NOMO-1 treated with DMSO at 0.1 percent for 48 hours (cell line): ENCODE measurements around the gene GUCY1A1.
A peak's percentile ranks its signal among the peaks of the same experiment; 100 is the strongest.

Source experiments
- DNase-seq: peaks from one replicate; lab custom pipeline; 2025; ENCODE audit not compliant: unreplicated experiment; lab: John Stamatoyannopoulos, UW

Gene GUCY1A1

GRCh38 chr4:155657985-155658680, 8.5 kb upstream of the GUCY1A1 start:
- no peak for DNase-seq

DNA sequence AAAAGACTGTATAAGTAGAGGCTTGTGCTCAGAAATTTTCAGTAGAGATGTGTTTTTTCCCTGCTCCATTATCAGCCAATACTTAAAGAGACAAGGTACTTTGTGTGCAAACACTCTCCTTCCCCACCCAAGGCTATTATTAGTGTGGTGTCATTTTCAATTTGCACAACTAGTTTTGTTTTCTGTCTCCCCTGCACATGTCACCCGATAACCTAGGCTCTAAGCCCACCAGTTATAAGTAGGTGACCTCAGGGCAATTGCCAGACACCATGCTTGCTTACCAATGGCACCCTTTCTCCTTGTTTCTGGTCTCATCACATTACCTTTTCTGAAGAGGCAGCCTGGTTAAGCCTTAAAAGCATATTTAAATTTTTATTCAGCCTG, 8.0 kb upstream of the GUCY1A1 start:
- no peak for DNase-seq

DNA sequence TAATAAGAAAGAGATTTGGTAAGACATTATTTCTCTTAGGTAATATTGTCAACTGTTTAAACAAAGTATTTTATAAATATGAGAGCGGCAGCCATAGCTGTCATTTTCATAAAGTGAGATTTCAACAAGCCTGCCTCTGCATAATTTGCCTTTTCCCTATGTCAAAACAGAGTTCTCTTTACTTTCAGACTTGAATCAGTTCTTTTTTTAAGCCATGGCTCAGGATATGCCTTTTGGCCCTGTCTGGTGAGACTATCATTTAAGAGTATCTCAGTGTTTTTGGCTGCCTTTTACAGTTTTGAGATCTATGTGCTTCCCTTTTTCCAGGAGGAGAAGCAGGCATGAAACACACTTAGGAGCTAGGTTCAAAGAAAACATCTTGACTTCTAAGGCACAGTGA, 7.5 kb upstream of the GUCY1A1 start:
- DNase-seq, result no peak

GRCh38 chr4:155660436-155660835, 6.2 kb upstream of the GUCY1A1 start:
- no peak for DNase-seq

- no peak for DNase-seq
Measured at GRCh38 chr4:155665054-155665453, 1.6 kb upstream of the GUCY1A1 start.

- no peak for DNase-seq
Measured at GRCh38 chr4:155667222-155667567, 547 bp downstream of the GUCY1A1 start.

GRCh38 chr4:155667568-155668511, 1.2 kb downstream of the GUCY1A1 start:
- DNase-seq, result no peak

DNA sequence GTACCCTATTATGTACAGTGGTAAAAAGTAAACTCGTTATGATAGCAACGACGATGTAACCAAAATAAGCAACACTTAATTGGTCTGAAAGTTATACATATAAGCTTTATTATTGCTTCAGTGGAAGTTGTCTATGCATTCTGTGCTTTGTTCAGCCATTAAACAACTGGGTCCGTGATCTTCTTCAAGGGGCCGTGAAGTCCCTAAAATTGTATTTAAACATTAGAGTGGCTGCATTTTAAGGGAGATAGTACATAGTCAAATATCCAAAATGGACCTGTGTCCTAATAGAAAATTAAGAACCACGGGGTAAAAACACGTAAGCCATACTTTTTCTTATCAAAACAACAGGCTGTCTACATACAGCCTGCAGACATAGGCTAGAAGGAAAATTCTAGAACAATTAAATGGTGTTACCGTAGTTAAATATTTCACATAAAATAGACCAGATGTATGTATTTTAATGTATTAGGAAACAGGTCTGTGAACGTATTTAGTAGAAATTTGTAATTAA, 2.1 kb downstream of the GUCY1A1 start:
- DNase-seq, result no peak

- DNase-seq, result no peak
Measured at GRCh38 chr4:155672342-155672741, 5.7 kb downstream of the GUCY1A1 start.

GRCh38 chr4:155673453-155673979, 6.9 kb downstream of the GUCY1A1 start:
- DNase-seq, result no peak

DNA sequence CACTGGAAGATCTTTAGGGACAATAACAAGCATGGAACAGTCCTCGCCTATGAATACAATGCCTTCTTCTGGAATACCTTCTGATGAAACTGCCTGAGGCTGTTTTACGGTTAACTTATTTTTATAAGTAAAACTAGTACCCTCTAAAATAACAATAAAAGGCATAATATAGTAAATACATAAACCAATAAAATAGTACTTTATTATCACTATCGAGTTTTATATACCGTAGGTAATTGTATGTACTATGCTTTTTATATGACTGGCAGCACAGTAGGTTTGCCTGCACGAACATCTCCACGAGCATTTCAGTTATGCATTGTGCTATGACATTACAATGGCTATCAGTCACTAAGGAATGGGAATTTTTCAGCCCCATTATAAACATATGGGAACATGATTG, 8.0 kb downstream of the GUCY1A1 start:
- DNase-seq, result no peak

GRCh38 chr4:155675709-155676429, 9.2 kb downstream of the GUCY1A1 start:
- peak; percentile 93 for DNase-seq

GRCh38 chr4:155676430-155676825, 9.8 kb downstream of the GUCY1A1 start:
- DNase-seq, result peak; percentile 29

DNA sequence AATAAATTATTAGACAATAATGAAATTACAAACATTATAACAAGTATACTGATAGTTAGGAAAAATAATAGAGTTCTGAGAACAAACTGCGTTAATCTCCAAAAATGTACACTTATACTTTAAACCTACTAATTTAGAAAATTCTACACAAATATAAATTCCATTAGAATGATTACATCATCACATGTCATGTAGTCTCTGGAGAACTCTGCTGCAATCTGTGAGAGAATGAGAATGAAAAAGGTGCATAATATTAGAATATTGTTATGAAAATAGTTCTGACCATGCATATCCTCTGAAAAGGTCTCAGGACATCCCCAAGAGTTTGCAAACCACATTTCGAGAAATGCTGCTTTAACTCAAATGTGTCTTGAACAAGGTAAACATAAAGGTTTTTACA, 11.4 kb downstream of the GUCY1A1 start:
- DNase-seq, result no peak

- no peak for DNase-seq
Measured at GRCh38 chr4:155679343-155679742, 12.7 kb downstream of the GUCY1A1 start.

DNA sequence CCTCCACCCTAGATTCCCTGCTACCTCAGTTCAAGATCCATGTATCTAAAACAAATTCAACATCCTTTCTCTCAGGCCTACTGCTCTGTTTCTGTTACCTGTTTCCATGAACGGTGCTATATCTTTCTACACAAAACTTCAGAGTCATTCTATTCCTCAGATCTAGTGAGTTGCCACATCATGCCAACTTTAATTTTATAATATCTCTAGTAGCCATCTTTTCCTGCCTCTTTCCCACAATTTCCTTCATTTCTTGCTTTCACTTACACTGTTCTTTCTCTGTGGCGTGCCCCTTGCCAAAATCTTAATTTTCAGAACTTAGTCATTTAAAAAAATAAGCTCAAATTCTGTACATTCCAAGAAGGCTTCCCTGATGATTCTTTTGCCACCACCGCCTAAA, 15.2 kb downstream of the GUCY1A1 start:
- no peak for DNase-seq

- DNase-seq, result no peak
Measured at GRCh38 chr4:155684423-155684822, 17.8 kb downstream of the GUCY1A1 start.

DNA sequence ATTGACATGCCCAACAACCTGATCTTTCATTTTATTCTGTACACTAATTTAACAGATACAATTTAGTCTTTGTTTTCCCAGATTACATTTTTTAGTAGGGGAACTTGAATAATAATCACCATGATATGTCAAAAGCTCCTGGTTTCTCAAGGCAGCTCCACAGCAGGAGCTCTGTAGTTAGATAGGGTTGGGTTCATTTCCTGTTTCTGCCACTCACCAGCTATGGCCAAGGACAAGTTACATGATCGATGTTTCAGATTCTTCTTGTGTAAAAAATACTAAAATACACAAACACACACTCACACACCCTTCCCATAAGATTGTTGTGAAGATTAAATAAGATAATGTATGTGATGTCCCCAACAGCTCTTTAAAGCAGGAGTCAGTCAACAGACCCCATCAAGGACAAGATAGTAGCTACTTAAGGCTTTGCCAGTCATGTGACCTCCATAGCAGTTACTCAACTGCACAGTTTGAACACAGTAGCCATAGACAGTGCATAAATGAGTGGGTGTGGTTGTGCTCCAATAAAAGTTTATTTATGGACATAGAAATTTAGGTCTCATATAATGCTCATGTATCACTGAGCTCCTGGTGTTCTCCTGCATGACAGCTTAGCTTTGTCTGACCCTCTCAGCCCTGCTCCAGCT, 18.4 kb downstream of the GUCY1A1 start:
- DNase-seq, result no peak

DNA sequence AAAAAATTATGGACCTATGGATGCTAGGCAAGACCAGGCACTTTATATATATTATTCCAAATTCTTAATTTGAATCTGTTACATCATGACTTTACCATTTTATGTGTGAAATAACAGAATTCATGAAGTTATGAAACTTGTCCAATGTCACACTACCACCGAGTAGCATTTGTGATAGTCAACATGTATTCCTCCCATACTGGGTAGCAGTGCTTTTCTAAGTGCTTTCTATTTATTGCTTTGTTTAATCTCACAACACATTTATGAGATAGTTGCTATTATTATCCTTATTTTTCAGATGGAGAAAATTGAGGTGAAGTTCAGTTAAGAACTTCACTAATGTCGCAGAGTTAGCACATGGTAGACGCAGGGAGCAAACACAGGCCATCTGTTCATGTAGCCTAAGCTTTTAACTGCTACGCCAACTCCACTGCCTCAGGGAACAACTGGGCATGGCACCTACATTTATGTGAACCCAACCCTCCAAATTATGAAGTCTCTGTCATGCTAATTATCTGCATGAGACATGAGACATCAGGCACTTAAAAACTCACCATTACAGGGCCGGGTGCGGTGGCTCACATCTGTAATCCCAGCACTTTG, 20.8 kb downstream of the GUCY1A1 start:
- DNase-seq, result no peak

DNA sequence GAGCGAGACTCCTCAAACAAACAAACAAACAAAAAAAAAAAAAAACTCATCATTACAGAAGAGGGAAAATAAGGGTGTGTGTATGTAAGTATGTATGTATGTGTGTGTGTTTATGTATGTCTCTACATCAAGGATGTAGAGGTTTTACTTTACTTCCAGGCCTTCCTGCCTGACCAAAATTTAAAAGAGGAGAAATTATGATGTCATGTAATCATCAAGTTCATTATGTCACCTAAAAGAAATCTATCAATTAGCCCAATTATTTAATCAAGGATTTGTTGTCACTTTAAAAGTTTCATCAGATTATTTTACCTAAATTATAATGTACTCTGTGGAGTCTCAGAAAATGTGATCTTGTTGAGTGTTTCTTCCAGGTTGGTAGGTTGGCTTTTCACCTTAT, 21.6 kb downstream of the GUCY1A1 start:
- DNase-seq, result no peak
